Osteoblast (primary cell): ENCODE measurements around the gene LINC00237. TPM values are rescaled to one million over a fixed set of nuclear protein-coding genes. Genes with fewer than 3 reads are reported as not detected.

ENCODE experiments used
- DNase-seq: peaks from one replicate; pipeline ENCODE4 v3.0.0; 2011; ENCODE audit warnings: low spot score, mixed read lengths; ENCODE audit not compliant: insufficient read length; ENCODE audit errors: missing footprints
- H2AFZ ChIP-seq: 2 replicates; pipeline ENCODE4 v1.6.0; 2011; ENCODE audit warnings: mild to moderate bottlenecking, low read length
- H3K27ac ChIP-seq: 2 replicates; pipeline ENCODE4 v1.5.1; 2011; ENCODE audit warnings: mild to moderate bottlenecking, low read depth, low read length, moderate library complexity
- H3K27me3 ChIP-seq: 2 replicates; pipeline ENCODE4 v1.6.0; 2012; ENCODE audit warnings: mild to moderate bottlenecking, control low read depth, inconsistent platforms, low read length, moderate library complexity; ENCODE audit not compliant: insufficient read depth
- H3K36me3 ChIP-seq: 2 replicates; pipeline ENCODE4 v1.5.1; 2011; ENCODE audit warnings: mild to moderate bottlenecking, low read length, control low read depth, moderate library complexity; ENCODE audit not compliant: insufficient read depth
- H3K4me1 ChIP-seq: 2 replicates; pipeline ENCODE4 v1.5.1; 2011; ENCODE audit warnings: mild to moderate bottlenecking, low read length, control low read depth, moderate library complexity; ENCODE audit not compliant: insufficient read depth
- H3K4me2 ChIP-seq: 2 replicates; pipeline ENCODE4 v1.6.0; 2011; ENCODE audit warnings: mild to moderate bottlenecking, low read length; ENCODE audit not compliant: insufficient read depth
- H3K4me3 ChIP-seq: fragments of 200-600 bp; sonication (generic); 3 replicates; pipeline ENCODE4 v1.5.1; 2012; ENCODE audit warnings: mild to moderate bottlenecking, low read length, inconsistent platforms; ENCODE audit not compliant: insufficient read depth
- H3K79me2 ChIP-seq: 2 replicates; pipeline ENCODE4 v1.6.0; 2012; ENCODE audit warnings: mild to moderate bottlenecking, low read length, control low read depth, inconsistent platforms; ENCODE audit not compliant: insufficient read depth
- H3K9me3 ChIP-seq: 2 replicates; pipeline ENCODE4 v1.5.1; 2011; ENCODE audit warnings: low read depth, low read length, control low read depth
- H4K20me1 ChIP-seq: 2 replicates; pipeline ENCODE4 v1.6.0; 2012; ENCODE audit warnings: mild to moderate bottlenecking, low read length, control low read depth; ENCODE audit not compliant: insufficient read depth
- CTCF ChIP-seq: IDR thresholded peaks from 2 replicates; pipeline ENCODE4 v1.5.1; 2011; ENCODE audit warnings: mild to moderate bottlenecking, low read depth, low read length, moderate library complexity; ENCODE audit errors: extremely low read depth
- total RNA-seq: library from RNA; depleted of rRNA; stranded (reverse); fragments of >200 nt; gene quantifications from 2 replicates; pipeline ENCODE4 v1.2.3, GENCODE V29; 2012

LINC00237 gene
- total RNA-seq, 1 donor = not detected

GRCh38 chr20:21118138-21118537 lies 12.0 kb upstream of the LINC00237 start:
- no peak overlapping the region for H3K27ac ChIP-seq
- no peaks in the 10 kb centered on the region for H3K79me2 ChIP-seq
- no peaks in the 10 kb centered on the region for H4K20me1 ChIP-seq
- H3K27me3 ChIP-seq = peaks cover 5% of the 10 kb centered on the region
- no peak for DNase-seq
- H3K9me3 ChIP-seq = no peaks in the 10 kb centered on the region
- H3K36me3 ChIP-seq = no peaks in the 10 kb centered on the region
- TF ChIP-seq CTCF = no peak
- H3K4me1 ChIP-seq = no peaks in the 10 kb centered on the region
- H3K4me2 ChIP-seq = no peak overlapping the region
- no peak overlapping the region for H2AFZ ChIP-seq
- H3K4me3 ChIP-seq = no peak overlapping the region

- Histone ChIP-seq H3K4me3 (no peak overlapping the region), H2AFZ (no peak overlapping the region), H3K9me3 (no peaks in the 10 kb centered on the region), H3K79me2 (no peaks in the 10 kb centered on the region), H3K4me1 (no peaks in the 10 kb centered on the region), H4K20me1 (no peaks in the 10 kb centered on the region), H3K27me3 (peaks cover 5% of the 10 kb centered on the region), H3K27ac (no peak overlapping the region), H3K4me2 (no peak overlapping the region), H3K36me3 (no peaks in the 10 kb centered on the region)
- TF ChIP-seq CTCF = no peak
- no peak for DNase-seq
These were observed 11.4 kb upstream of the LINC00237 start for GRCh38 chr20:21117521-21117920.

- H3K9me3 ChIP-seq = no peaks in the 10 kb centered on the region
- no peak overlapping the region for H3K4me2 ChIP-seq
- DNase-seq = no peak
- H3K36me3 ChIP-seq = no peaks in the 10 kb centered on the region
- H3K27ac ChIP-seq = no peak overlapping the region
- no peaks in the 10 kb centered on the region for H4K20me1 ChIP-seq
- no peak for TF ChIP-seq CTCF
- H2AFZ ChIP-seq = no peak overlapping the region
- H3K4me3 ChIP-seq = no peak overlapping the region
- peaks cover 10% of the 10 kb centered on the region for H3K27me3 ChIP-seq
- H3K79me2 ChIP-seq = no peaks in the 10 kb centered on the region
- H3K4me1 ChIP-seq = no peaks in the 10 kb centered on the region
These were observed 8.4 kb upstream of the LINC00237 start for GRCh38 chr20:21114584-21114983.

- Histone ChIP-seq H2AFZ (no peak overlapping the region), H3K79me2 (no peaks in the 10 kb centered on the region), H3K4me3 (no peak overlapping the region), H3K4me2 (no peak overlapping the region), H3K36me3 (no peaks in the 10 kb centered on the region), H3K4me1 (no peaks in the 10 kb centered on the region), H3K27me3 (peaks cover 9% of the 10 kb centered on the region), H3K9me3 (no peaks in the 10 kb centered on the region), H4K20me1 (no peaks in the 10 kb centered on the region), H3K27ac (no peak overlapping the region)
- no peak for TF ChIP-seq CTCF
- DNase-seq = no peak
These were observed 7.5 kb upstream of the LINC00237 start for GRCh38 chr20:21113697-21114096.
